Tibial nerve (tissue), 3 donors: Measurements from ENCODE around the gene CCDC70.

ENCODE experiments used
- POLR2A ChIP-seq, 2 donors: fragments of 450-650 bp; IDR thresholded peaks; one replicate each; pipeline ENCODE4 v1.6.1; 2017; ENCODE audit warnings: antibody characterized with exemption in 2 of 2, mild to moderate bottlenecking in 2 of 2, moderate library complexity in 2 of 2
- TF ChIP-seq, protein P1 (sequence below), 5 experiments: fragments of 200-600 bp in 3 of 5; fragments of 450-650 bp in 2 of 5; sonication (generic) in 3 of 5; IDR thresholded peaks; one replicate each; pipeline ENCODE4 v1.5.1; 2016 to 2019; ENCODE audit warnings: antibody characterized with exemption in 5 of 5, mild to moderate bottlenecking in 3 of 5, moderate library complexity in 2 of 5

- TF ChIP-seq, protein P1, sequence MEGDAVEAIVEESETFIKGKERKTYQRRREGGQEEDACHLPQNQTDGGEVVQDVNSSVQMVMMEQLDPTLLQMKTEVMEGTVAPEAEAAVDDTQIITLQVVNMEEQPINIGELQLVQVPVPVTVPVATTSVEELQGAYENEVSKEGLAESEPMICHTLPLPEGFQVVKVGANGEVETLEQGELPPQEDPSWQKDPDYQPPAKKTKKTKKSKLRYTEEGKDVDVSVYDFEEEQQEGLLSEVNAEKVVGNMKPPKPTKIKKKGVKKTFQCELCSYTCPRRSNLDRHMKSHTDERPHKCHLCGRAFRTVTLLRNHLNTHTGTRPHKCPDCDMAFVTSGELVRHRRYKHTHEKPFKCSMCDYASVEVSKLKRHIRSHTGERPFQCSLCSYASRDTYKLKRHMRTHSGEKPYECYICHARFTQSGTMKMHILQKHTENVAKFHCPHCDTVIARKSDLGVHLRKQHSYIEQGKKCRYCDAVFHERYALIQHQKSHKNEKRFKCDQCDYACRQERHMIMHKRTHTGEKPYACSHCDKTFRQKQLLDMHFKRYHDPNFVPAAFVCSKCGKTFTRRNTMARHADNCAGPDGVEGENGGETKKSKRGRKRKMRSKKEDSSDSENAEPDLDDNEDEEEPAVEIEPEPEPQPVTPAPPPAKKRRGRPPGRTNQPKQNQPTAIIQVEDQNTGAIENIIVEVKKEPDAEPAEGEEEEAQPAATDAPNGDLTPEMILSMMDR (IDR thresholded peaks at IDR 0.05): no peak
- no peak for TF ChIP-seq POLR2A (IDR thresholded peaks at IDR 0.05)
Observed at GRCh38 chr13:51874651-51875050, 12.9 kb downstream of the CCDC70 start.
